ENCODE data around the gene CCT4. TPM values are rescaled to one million over a fixed set of nuclear protein-coding genes. Genes with fewer than 3 reads are reported as not detected.
A peak's percentile ranks its signal among the peaks of the same experiment; 100 is the strongest.

CCT4 gene, protein sequence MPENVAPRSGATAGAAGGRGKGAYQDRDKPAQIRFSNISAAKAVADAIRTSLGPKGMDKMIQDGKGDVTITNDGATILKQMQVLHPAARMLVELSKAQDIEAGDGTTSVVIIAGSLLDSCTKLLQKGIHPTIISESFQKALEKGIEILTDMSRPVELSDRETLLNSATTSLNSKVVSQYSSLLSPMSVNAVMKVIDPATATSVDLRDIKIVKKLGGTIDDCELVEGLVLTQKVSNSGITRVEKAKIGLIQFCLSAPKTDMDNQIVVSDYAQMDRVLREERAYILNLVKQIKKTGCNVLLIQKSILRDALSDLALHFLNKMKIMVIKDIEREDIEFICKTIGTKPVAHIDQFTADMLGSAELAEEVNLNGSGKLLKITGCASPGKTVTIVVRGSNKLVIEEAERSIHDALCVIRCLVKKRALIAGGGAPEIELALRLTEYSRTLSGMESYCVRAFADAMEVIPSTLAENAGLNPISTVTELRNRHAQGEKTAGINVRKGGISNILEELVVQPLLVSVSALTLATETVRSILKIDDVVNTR
- total RNA-seq = 10 to 100 TPM; 74.4 to 86.8 (median 79.5) TPM

DNA sequence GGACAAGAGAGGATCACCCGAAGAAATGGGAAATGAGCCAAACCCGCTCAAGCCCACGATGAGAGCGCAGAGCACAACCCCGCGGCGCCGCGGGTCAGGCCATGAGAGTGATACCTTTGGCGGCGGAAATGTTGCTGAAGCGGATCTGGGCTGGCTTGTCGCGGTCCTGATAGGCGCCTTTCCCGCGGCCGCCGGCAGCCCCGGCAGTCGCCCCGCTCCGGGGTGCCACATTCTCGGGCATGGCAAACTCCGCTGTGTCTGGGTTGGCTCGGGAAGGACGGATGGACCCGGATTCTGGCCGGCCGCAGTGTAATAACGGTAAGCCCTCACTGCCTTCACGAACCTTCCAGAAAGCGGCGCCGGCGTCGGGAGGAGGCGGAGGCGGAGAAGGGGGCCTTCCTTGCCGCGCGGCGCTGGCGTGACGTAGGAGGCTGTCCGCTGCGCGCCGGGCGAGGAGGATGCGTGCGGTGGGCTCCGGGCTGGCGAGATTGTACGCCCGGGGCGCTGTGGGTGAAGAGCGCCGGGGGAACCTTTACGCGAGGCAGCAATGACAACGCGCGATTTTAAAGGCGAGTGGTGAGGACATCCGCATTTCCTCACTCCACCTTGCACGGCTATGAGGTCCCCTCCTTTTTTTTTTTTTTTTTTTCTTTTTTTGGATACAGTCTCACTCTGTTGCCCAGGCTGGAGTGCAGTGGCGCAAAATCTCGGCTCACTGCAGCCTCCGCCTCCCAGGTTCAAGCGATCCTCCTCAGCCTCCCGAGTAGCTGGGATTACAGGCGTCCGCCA lies at the start of gene CCT4:
Gene CCT4 (minus strand): TSS at position 390 of the 789 bp plus-strand sequence. CDS start 149 bp downstream, at position 241.
- peak; percentile 96 to 99 for TF ChIP-seq POLR2AphosphoS5 (IDR thresholded peaks at IDR 0.05)
- peak; percentile 51 for TF ChIP-seq POLR2A (IDR thresholded peaks at IDR 0.05; ENCODE audit: low read depth)
- TF ChIP-seq EP300 (IDR thresholded peaks at IDR 0.05) = no peak
- Histone ChIP-seq H3K9me3 (no peaks in the 10 kb centered on the region), H3K4me3 (peak within 1 kb of the TSS; percentile 68 to 85 (median 72)), H3K4me1 (peaks cover 17 to 26% (median 20%) of the 10 kb centered on the region in 4 donors), H3K36me3 (peaks cover 0 to 29% (median 14%) of the 10 kb centered on the region in 4 donors), H3K27me3 (no peaks in the 10 kb centered on the region), H3K27ac (replicated peaks in 1 of 4) (peak within 1 kb of the TSS; percentile 92 to 99 (median 94))
- intact Hi-C loops (cut with DNase I) = loop anchor here (10.0 kb wide), 1 partner anchor 354 kb away; the partner anchor contains the start of gene XPO1
- WGBS = 1% methylated on average over 55 of the region's 74 CpGs
- DNase-seq (ENCODE audit: extremely low spot score) = peak; percentile 96

DNA sequence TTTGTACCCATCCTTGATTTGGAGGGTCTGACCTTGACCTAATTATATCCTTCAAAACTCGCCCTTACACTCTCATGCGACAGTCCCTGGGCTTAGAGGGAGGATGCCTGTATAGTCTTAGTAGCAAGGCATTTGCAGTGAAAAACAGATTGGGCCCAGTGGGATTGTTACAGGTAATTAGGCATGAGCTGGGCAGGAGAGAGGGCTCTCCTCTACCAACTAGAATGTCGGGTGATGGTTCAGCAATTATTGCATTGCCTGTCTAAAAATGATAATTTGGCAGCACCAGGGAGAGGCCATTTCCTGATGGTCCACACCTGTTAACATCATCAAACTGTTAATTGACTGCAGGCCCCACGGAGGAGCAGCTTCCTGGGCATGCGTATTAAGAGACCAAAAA lies 49.4 kb upstream of the CCT4 start:
- peak overlapping the region in 3 of 4 donors; percentile 7 to 10 (median 8) for H3K27ac ChIP-seq (replicated peaks in 1 of 4)

DNA sequence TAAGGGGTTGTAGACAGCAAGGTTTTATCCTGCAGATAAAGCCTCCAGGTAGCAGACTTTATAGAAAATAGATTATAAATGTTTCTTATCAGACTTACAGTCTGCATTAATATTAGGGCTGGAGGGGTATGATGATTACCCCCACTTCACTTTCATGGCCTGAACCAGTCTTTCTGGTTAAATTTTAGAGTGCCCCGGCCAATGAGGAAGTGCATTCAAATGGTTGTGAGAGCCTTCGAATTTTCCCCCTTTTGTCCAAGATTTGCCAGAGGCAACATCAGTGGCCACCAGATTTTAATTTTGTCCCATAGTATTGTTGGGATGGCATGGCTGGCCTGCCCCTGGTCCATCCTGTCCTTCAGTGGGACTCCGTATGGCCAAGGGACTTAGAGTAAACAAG lies 48.6 kb upstream of the CCT4 start:
- TF ChIP-seq EP300 (IDR thresholded peaks at IDR 0.05) (no peak), POLR2A (IDR thresholded peaks at IDR 0.05; ENCODE audit: low read depth) (no peak), POLR2AphosphoS5 (IDR thresholded peaks at IDR 0.05) (no peak)
- TF ChIP-seq, protein P1, sequence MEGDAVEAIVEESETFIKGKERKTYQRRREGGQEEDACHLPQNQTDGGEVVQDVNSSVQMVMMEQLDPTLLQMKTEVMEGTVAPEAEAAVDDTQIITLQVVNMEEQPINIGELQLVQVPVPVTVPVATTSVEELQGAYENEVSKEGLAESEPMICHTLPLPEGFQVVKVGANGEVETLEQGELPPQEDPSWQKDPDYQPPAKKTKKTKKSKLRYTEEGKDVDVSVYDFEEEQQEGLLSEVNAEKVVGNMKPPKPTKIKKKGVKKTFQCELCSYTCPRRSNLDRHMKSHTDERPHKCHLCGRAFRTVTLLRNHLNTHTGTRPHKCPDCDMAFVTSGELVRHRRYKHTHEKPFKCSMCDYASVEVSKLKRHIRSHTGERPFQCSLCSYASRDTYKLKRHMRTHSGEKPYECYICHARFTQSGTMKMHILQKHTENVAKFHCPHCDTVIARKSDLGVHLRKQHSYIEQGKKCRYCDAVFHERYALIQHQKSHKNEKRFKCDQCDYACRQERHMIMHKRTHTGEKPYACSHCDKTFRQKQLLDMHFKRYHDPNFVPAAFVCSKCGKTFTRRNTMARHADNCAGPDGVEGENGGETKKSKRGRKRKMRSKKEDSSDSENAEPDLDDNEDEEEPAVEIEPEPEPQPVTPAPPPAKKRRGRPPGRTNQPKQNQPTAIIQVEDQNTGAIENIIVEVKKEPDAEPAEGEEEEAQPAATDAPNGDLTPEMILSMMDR (IDR thresholded peaks at IDR 0.05) = no peak
- DNase-seq (ENCODE audit: extremely low spot score) = no peak
- intact Hi-C loops (cut with DNase I) = no loop called here
- Histone ChIP-seq H3K36me3 (peaks cover 0 to 7% (median 0%) of the 10 kb centered on the region in 4 donors), H3K4me1 (peaks cover 6 to 12% (median 9%) of the 10 kb centered on the region in 4 donors), H3K27me3 (no peaks in the 10 kb centered on the region), H3K9me3 (peaks cover 0 to 6% (median 0%) of the 10 kb centered on the region in 4 donors), H3K27ac (replicated peaks in 1 of 4) (no peak overlapping the region), H3K4me3 (no peak overlapping the region)
- 93% methylated on average over 3 of the region's 3 CpGs for WGBS

More for the DNA sequence above, 49.4 kb upstream of the CCT4 start:
- DNase-seq (ENCODE audit: extremely low spot score) = no peak
- 79% methylated on average over 5 of the region's 5 CpGs for WGBS
- Histone ChIP-seq H3K4me1 (peaks cover 6 to 12% (median 9%) of the 10 kb centered on the region in 4 donors), H3K9me3 (peaks cover 0 to 2% (median 0%) of the 10 kb centered on the region in 4 donors), H3K36me3 (peaks cover 0 to 7% (median 0%) of the 10 kb centered on the region in 4 donors), H3K4me3 (no peak overlapping the region), H3K27me3 (no peaks in the 10 kb centered on the region)
- intact Hi-C loops (cut with DNase I) = no loop called here
- no peak for TF ChIP-seq EP300 (IDR thresholded peaks at IDR 0.05)
- TF ChIP-seq, protein P1 (IDR thresholded peaks at IDR 0.05) = no peak
- no peak for TF ChIP-seq POLR2A (IDR thresholded peaks at IDR 0.05; ENCODE audit: low read depth)
- TF ChIP-seq POLR2AphosphoS5 (IDR thresholded peaks at IDR 0.05) = no peak

DNA sequence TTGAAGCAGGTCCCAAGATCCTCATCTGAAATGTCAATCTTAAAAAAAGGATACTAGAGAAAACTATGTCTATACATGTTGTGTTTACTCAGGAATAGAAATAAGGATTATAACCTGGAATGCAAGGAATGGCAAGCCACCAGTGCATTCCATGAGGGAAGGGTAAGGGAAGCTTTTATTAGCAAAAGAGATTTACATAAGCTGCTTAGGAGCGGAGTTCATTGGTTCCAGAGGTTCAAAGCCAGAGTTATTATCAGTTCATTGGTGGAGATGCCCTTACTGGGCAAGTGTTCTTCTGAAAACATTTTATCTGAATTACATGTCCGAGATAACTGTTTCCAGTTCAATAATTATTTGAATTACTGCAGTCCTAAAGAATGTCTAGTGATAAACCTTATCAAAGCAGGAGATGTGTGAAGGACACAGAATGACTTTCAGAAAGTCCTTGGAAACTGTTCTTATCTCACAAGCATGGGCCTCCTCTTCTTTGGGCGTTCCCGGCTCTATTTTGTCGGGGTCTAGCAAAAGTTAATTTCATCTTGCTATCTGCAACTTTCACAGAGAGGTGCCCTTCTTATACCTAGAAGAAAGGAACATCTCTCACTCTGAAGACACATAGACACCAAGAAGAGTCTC lies 40.5 kb upstream of the CCT4 start:
- no peak for TF ChIP-seq EP300 (IDR thresholded peaks at IDR 0.05)
- TF ChIP-seq, protein P1 (IDR thresholded peaks at IDR 0.05) = no peak
- TF ChIP-seq POLR2AphosphoS5 (IDR thresholded peaks at IDR 0.05) = no peak
- TF ChIP-seq POLR2A (IDR thresholded peaks at IDR 0.05; ENCODE audit: low read depth) = no peak

More for the DNA sequence above, 40.5 kb upstream of the CCT4 start:
- 97% methylated on average over 5 of the region's 5 CpGs for WGBS
- Histone ChIP-seq H3K36me3 (no peaks in the 10 kb centered on the region), H3K4me3 (no peak overlapping the region), H3K9me3 (peaks cover 0 to 6% (median 0%) of the 10 kb centered on the region in 4 donors), H3K4me1 (peaks cover 0 to 7% (median 2%) of the 10 kb centered on the region in 4 donors), H3K27me3 (no peaks in the 10 kb centered on the region), H3K27ac (replicated peaks in 1 of 4) (no peak overlapping the region)
- intact Hi-C loops (cut with DNase I) = no loop called here
- DNase-seq (ENCODE audit: extremely low spot score) = peak; percentile 5

Measured in esophagus muscularis mucosa (tissue), 4 donors.